Natural killer cell treated with Interleukin-12 subunit alpha and Interleukin-12 subunit beta and Interleukin-15 and Interleukin-18, amount 100 ng/mL, for 72 hours (primary cell): ENCODE measurements around the gene RIMKLA. TPM values are rescaled to one million over a fixed set of nuclear protein-coding genes. Genes with fewer than 3 reads are reported as not detected.
A peak's percentile ranks its signal among the peaks of the same experiment; 100 is the strongest.

Experiments
- ATAC-seq, 2 donors: fragments of 150-1000 bp; cut with Tn5 transposase in 1 of 2; sonication (Bioruptor Pico), chemical (Tn5 transposase) in 1 of 2; 2 replicates each; pipeline ENCODE4 v1.10.0; 2021
- DNase-seq: peaks from one replicate; pipeline ENCODE4 v3.0.0; 2022; ENCODE audit warnings: low spot score
- H3K27ac Mint-ChIP-seq, 2 donors: 1 replicate in 1 of 2; 2 replicates in 1 of 2; pipeline ENCODE4 v1.8.0; 2022; ENCODE audit warnings: mixed read lengths in 2 of 2, mild to moderate bottlenecking in 1 of 2, moderate library complexity in 1 of 2
- H3K27me3 Mint-ChIP-seq, 2 donors: 1 replicate in 1 of 2; 2 replicates in 1 of 2; pipeline ENCODE4 v1.8.0; 2022; ENCODE audit warnings: mixed read lengths in 2 of 2
- H3K36me3 Mint-ChIP-seq: one replicate; pipeline ENCODE4 v1.8.0; 2022; ENCODE audit warnings: mixed read lengths
- H3K4me1 Mint-ChIP-seq, 2 donors: 1 replicate in 1 of 2; 2 replicates in 1 of 2; pipeline ENCODE4 v1.8.0; 2022; ENCODE audit warnings: low read depth in 2 of 2, mixed read lengths in 2 of 2, mild to moderate bottlenecking in 1 of 2
- H3K4me3 Mint-ChIP-seq: one replicate; pipeline ENCODE4 v1.8.0; 2022; ENCODE audit warnings: mixed read lengths
- H3K9me3 Mint-ChIP-seq: 2 replicates; pipeline ENCODE4 v1.8.0; 2022; ENCODE audit warnings: mixed read lengths
- total RNA-seq, 2 donors: library from RNA; stranded (reverse); gene quantifications; one replicate each; pipeline ENCODE4 v1.2.3, GENCODE V29; 2022

The RIMKLA gene
- total RNA-seq, 2 donors from 2014 or later, result 0.98 to 8.8 TPM

- ATAC-seq, result peak in 1 of 2 donors; percentile 62
- Mint-ChIP-seq H3K36me3 (no peaks in the 10 kb centered on the region), H3K4me3 (no peak overlapping the region), H3K27me3 (peaks cover 11% of the 10 kb centered on the region in 2 donors), H3K9me3 (no peaks in the 10 kb centered on the region), H3K4me1 (no peaks in the 10 kb centered on the region), H3K27ac (no peak overlapping the region)
- DNase-seq, result no peak
Measured at GRCh38 chr1:42392967-42393848, 12.6 kb downstream of the RIMKLA start.

DNA sequence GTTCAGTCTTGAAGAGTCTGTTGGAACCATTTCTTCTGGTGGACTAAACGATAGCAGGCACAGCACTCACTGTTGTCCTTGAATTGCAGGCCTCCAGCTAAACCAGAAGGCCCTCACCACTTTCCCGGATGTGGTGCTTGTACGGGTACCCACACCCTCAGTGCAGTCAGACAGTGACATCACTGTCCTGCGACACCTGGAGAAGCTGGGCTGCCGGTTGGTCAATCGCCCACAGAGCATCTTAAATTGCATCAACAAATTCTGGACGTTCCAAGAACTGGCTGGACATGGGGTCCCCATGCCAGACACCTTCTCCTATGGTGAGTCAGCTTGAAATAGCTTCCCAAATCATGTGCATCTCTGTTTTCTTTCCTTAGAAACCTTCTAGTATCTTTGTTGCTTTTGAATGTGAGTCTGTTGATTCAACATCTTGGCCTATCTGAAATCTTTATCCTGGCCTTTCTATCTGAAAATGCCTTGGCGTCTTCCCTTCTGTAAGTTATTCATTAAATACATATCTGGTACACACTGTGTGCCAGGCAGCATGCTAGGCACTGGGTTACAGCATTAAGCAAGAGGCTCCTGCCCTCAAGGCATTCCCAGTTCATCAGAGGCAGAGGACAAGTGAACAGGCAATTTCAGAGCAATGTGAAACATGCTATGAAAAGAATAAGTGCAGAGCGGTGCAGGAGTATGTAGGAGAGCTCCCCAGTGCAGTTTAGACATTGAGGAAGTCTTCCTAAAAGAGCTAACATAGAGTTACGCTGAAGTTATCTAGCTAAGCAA, 18.9 kb downstream of the RIMKLA start:
- no peak for DNase-seq
- ATAC-seq, result no peak
- Mint-ChIP-seq H3K4me1 (no peaks in the 10 kb centered on the region), H3K27ac (no peak overlapping the region), H3K27me3 (peaks cover 4 to 6% of the 10 kb centered on the region in 2 donors), H3K9me3 (no peaks in the 10 kb centered on the region), H3K4me3 (no peak overlapping the region), H3K36me3 (no peaks in the 10 kb centered on the region)

GRCh38 chr1:42403880-42404400, 23.3 kb downstream of the RIMKLA start:
- H3K27ac Mint-ChIP-seq, result no peak overlapping the region
- DNase-seq (no peak), ATAC-seq (no peak)
- H3K27me3 Mint-ChIP-seq, result peaks cover 5 to 22% of the 10 kb centered on the region in 2 donors
- H3K4me3 Mint-ChIP-seq, result no peak overlapping the region
- H3K36me3 Mint-ChIP-seq, result no peaks in the 10 kb centered on the region
- no peaks in the 10 kb centered on the region for H3K9me3 Mint-ChIP-seq
- no peaks in the 10 kb centered on the region for H3K4me1 Mint-ChIP-seq

DNA sequence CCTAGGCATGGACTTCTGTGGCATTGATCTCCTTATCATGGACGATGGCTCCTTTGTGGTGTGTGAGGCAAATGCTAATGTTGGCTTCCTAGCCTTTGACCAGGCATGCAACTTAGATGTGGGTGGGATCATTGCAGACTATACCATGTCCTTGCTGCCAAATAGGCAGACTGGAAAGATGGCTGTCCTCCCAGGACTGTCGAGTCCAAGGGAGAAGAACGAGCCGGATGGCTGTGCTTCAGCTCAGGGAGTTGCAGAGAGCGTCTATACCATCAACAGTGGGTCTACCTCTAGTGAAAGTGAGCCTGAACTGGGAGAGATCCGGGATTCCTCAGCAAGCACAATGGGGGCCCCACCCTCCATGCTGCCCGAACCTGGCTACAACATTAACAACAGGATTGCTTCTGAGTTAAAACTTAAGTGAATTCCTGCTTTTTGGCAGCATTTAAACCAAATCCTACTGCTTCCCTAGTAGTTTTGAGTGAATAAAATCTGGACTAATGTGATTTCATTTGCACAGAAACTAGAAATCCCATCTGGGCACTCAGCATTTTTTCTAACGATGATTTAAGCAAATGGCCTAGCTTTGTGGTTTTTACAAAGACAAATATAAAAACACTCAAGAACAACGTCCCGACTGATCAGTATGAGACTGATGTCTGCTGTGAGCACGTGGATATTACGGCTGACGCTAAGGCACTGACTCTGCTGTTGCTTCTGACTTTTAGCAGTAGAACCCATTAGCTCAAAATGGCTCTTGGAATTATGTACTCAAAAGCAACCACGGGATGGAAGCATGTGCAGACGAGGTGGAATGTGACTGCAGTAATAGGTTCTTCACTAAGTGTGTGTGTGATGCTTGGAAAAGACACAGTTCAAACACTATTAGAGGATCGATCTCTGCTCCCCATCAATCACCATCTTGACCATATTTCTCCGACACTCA, 34.2 kb downstream of the RIMKLA start:
- Mint-ChIP-seq H3K4me3 (no peak overlapping the region), H3K9me3 (no peaks in the 10 kb centered on the region), H3K27me3 (peaks cover 7 to 9% of the 10 kb centered on the region in 2 donors), H3K27ac (no peak overlapping the region), H3K36me3 (no peaks in the 10 kb centered on the region), H3K4me1 (no peaks in the 10 kb centered on the region)
- no peak for ATAC-seq
- DNase-seq, result no peak

DNA sequence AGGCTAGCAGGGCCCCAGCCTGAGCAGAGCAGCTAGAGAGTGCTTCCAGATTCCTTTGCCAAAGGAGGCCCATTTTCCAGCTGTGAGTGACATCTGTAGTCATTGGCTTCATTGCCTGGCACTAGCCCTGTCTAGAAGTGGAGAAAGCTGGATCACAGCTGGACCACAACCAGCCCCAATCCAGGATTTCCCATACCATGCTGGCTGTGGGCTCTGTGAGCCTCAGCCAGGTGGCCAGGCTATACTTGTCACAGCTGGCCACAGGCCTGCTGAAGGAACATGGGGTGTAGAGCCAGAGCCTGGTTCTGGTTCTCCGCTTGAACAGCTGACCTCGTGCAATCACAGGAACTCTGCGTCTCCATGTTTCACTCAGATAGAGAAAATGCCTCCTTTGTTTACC, 36.6 kb downstream of the RIMKLA start:
- H3K4me3 Mint-ChIP-seq, result no peak overlapping the region
- peaks cover 14 to 21% of the 10 kb centered on the region in 2 donors for H3K27me3 Mint-ChIP-seq
- H3K9me3 Mint-ChIP-seq, result no peaks in the 10 kb centered on the region
- DNase-seq, result no peak
- no peaks in the 10 kb centered on the region for H3K4me1 Mint-ChIP-seq
- no peak overlapping the region for H3K27ac Mint-ChIP-seq
- ATAC-seq, result peak in 1 of 2 donors; percentile 48
- no peaks in the 10 kb centered on the region for H3K36me3 Mint-ChIP-seq

DNA sequence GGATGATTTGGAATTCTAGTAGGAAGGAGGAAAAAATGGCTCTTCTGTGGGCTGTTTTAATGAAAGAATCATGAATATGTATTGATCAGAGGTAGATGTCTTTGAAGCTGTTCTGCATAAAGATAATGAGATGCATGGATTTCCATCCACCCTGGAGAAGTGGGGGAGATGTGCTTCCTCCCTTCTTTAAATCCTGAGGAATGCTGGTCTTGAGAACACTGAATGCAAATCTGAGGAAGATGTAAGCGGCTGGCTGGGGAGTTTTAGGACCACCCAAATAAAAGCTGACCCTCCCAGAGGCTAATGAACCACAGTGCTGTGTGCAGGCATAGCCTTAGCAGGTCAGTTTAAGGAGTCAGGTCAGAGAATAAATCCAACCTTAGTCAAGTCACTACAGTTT, 37.9 kb downstream of the RIMKLA start:
- Mint-ChIP-seq H3K9me3 (no peaks in the 10 kb centered on the region), H3K4me1 (no peaks in the 10 kb centered on the region)
- no peak for ATAC-seq

DNA sequence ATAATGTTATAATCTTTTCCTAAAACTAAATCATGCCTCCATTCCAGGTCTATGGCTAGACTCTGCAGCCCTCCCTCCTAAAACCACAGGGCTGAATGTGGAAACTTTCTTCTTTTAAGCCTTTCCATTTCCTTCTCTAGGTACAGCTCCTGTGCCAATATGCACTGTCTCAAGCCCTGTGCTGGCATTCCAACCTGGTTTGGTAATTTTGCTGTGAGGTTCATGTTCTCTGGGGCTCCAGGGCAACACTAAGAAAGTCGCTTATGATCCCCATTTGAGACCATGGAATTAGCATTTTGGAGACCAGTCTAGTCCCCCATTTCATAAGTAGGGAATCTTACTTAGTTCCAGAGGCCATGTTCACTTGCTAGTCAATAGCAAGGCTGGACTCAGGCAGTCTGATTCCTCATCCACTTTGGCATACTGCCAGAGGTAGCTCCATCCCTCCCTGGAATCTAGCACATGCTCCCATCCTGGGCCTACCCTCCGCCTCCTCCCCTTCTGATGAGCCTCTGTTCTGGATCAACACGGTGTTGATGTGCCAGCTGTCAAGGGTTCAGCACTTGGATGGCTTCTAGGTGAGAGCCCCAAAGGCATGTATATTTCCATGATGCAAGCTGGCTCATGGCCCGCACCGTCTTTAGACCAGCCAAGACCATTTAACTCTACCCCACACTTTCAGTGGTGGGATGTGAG, 38.7 kb downstream of the RIMKLA start:
- DNase-seq, result no peak
- peak; percentile 17 to 43 for ATAC-seq
- no peaks in the 10 kb centered on the region for H3K36me3 Mint-ChIP-seq
- H3K9me3 Mint-ChIP-seq, result no peaks in the 10 kb centered on the region
- H3K27ac Mint-ChIP-seq, result no peak overlapping the region
- no peak overlapping the region for H3K4me3 Mint-ChIP-seq
- no peaks in the 10 kb centered on the region for H3K4me1 Mint-ChIP-seq
- peaks cover 15 to 29% of the 10 kb centered on the region in 2 donors for H3K27me3 Mint-ChIP-seq

More for the DNA sequence above, 37.9 kb downstream of the RIMKLA start:
- Mint-ChIP-seq H3K4me3 (no peak overlapping the region), H3K27me3 (peaks cover 14 to 24% of the 10 kb centered on the region in 2 donors), H3K36me3 (no peaks in the 10 kb centered on the region), H3K27ac (no peak overlapping the region)
- no peak for DNase-seq

DNA sequence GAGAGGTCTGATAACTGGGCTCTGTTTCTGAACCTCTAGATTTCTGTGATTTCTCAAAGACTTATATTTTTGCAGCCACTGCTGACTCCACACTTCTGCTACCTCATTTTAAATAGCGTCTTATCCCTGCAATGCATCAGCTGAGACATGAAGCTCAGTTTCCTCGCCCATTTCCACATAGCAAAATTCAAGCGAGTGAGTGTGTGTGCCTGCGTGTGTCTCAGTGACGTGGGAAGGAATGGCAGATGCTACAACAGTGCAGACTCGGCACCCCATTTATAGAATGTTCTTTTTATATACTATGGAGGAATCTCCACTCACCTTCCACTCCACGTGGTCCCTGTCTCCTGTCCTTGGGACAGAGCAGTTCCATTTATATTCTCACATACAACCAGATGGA, 39.5 kb downstream of the RIMKLA start:
- ATAC-seq (no peak), DNase-seq (no peak)
- no peaks in the 10 kb centered on the region for H3K9me3 Mint-ChIP-seq
- no peaks in the 10 kb centered on the region for H3K4me1 Mint-ChIP-seq
- H3K4me3 Mint-ChIP-seq, result no peak overlapping the region
- H3K27me3 Mint-ChIP-seq, result peaks cover 12 to 34% of the 10 kb centered on the region in 2 donors
- H3K27ac Mint-ChIP-seq, result no peak overlapping the region
- H3K36me3 Mint-ChIP-seq, result no peaks in the 10 kb centered on the region

- no peak for ATAC-seq
- H3K27me3 Mint-ChIP-seq, result peaks cover 10 to 34% of the 10 kb centered on the region in 2 donors
- H3K27ac Mint-ChIP-seq, result no peak overlapping the region
- no peaks in the 10 kb centered on the region for H3K4me1 Mint-ChIP-seq
- DNase-seq, result no peak
- H3K36me3 Mint-ChIP-seq, result no peaks in the 10 kb centered on the region
- H3K9me3 Mint-ChIP-seq, result no peaks in the 10 kb centered on the region
- H3K4me3 Mint-ChIP-seq, result no peak overlapping the region
Measured at GRCh38 chr1:42420911-42421585, 40.5 kb downstream of the RIMKLA start.

- H3K4me1 Mint-ChIP-seq, result no peaks in the 10 kb centered on the region
- no peak overlapping the region for H3K4me3 Mint-ChIP-seq
Measured at GRCh38 chr1:42422737-42423136, 42.1 kb downstream of the RIMKLA start.

GRCh38 chr1:42423681-42424080, 43.1 kb downstream of the RIMKLA start:
- H3K36me3 Mint-ChIP-seq, result no peaks in the 10 kb centered on the region
- H3K27ac Mint-ChIP-seq, result no peak overlapping the region
- ATAC-seq (no peak), DNase-seq (no peak)
- H3K27me3 Mint-ChIP-seq, result peaks cover 10 to 43% of the 10 kb centered on the region in 2 donors
- H3K4me3 Mint-ChIP-seq, result no peak overlapping the region
- H3K9me3 Mint-ChIP-seq, result no peaks in the 10 kb centered on the region
- no peaks in the 10 kb centered on the region for H3K4me1 Mint-ChIP-seq

More at GRCh38 chr1:42422737-42423136, 42.1 kb downstream of the RIMKLA start:
- Mint-ChIP-seq H3K9me3 (no peaks in the 10 kb centered on the region), H3K36me3 (no peaks in the 10 kb centered on the region), H3K27ac (no peak overlapping the region), H3K27me3 (peaks cover 10 to 43% of the 10 kb centered on the region in 2 donors)
- ATAC-seq, result no peak
- no peak for DNase-seq

GRCh38 chr1:42424201-42424600, 43.6 kb downstream of the RIMKLA start:
- Mint-ChIP-seq H3K36me3 (no peaks in the 10 kb centered on the region), H3K27me3 (peaks cover 10 to 43% of the 10 kb centered on the region in 2 donors)

More at GRCh38 chr1:42424201-42424600, 43.6 kb downstream of the RIMKLA start:
- no peaks in the 10 kb centered on the region for H3K4me1 Mint-ChIP-seq
- no peak overlapping the region for H3K27ac Mint-ChIP-seq
- DNase-seq (no peak), ATAC-seq (no peak)
- no peaks in the 10 kb centered on the region for H3K9me3 Mint-ChIP-seq
- H3K4me3 Mint-ChIP-seq, result no peak overlapping the region
